Measurements from ENCODE around the gene ADGRA1. TPM values are rescaled to one million over a fixed set of nuclear protein-coding genes. Genes with fewer than 3 reads are reported as not detected.

The ADGRA1 gene
- total and polyA plus RNA-seq, 2 donors (not counting 1 experiment from before 2014, with no cell fraction given) = not detected

GRCh38 chr10:133129071-133129858 lies 41.5 kb downstream of the ADGRA1 start:
- Histone ChIP-seq H3K9me3 (ENCODE audit: control insufficient read depth, insufficient read depth, low read depth, low read length) (no peaks in the 10 kb centered on the region), H3K36me3 (ENCODE audit: control insufficient read depth, insufficient read depth, low read length) (no peaks in the 10 kb centered on the region), H4K20me1 (ENCODE audit: control insufficient read depth, extremely low read depth, insufficient read depth, low read length) (no peaks in the 10 kb centered on the region), H3K27ac (ENCODE audit: insufficient read depth, low read length) (no peak overlapping the region), H3K4me3 (replicated peaks in 1 of 4; ENCODE audit: control extremely low read depth in 1 of 4, insufficient read depth in 1 of 4, low read depth in 3 of 4, low read length in 4 of 4) (no peak overlapping the region), H3K79me2 (ENCODE audit: control insufficient read depth, insufficient read depth, low read length) (no peaks in the 10 kb centered on the region), H3K4me1 (ENCODE audit: control insufficient read depth, extremely low read depth, insufficient read depth, low read length) (no peaks in the 10 kb centered on the region), H2AFZ (ENCODE audit: low read length) (no peak overlapping the region), H3K4me2 (ENCODE audit: extremely low read depth, insufficient read depth, low read length) (no peak overlapping the region), H3K9ac (ENCODE audit: insufficient read depth, low read length) (no peak overlapping the region), H3K27me3 (ENCODE audit: control insufficient read depth, insufficient read depth, low read length) (no peaks in the 10 kb centered on the region)
- TF ChIP-seq CTCF (conservative IDR thresholded peaks at IDR 0.05 in 1 of 2, IDR thresholded peaks at IDR 0.05 in 1 of 2; ENCODE audit: low read depth in 1 of 2, low read length in 2 of 2) = no peak
- TF ChIP-seq EZH2 (IDR thresholded peaks at IDR 0.05; ENCODE audit: low read length, missing control alignments) = no peak
- no peak for DNase-seq (ENCODE audit: low read depth in 2 of 2)

GRCh38 chr10:133129859-133130495 lies 42.3 kb downstream of the ADGRA1 start:
- Histone ChIP-seq H3K27me3 (ENCODE audit: control insufficient read depth, insufficient read depth, low read length) (no peaks in the 10 kb centered on the region), H3K9ac (ENCODE audit: insufficient read depth, low read length) (no peak overlapping the region), H3K27ac (ENCODE audit: insufficient read depth, low read length) (no peak overlapping the region), H4K20me1 (ENCODE audit: control insufficient read depth, extremely low read depth, insufficient read depth, low read length) (no peaks in the 10 kb centered on the region), H3K4me3 (replicated peaks in 1 of 4; ENCODE audit: control extremely low read depth in 1 of 4, insufficient read depth in 1 of 4, low read depth in 3 of 4, low read length in 4 of 4) (no peak overlapping the region), H3K4me2 (ENCODE audit: extremely low read depth, insufficient read depth, low read length) (no peak overlapping the region), H3K36me3 (ENCODE audit: control insufficient read depth, insufficient read depth, low read length) (no peaks in the 10 kb centered on the region), H3K9me3 (ENCODE audit: control insufficient read depth, insufficient read depth, low read depth, low read length) (no peaks in the 10 kb centered on the region), H3K4me1 (ENCODE audit: control insufficient read depth, extremely low read depth, insufficient read depth, low read length) (no peaks in the 10 kb centered on the region), H3K79me2 (ENCODE audit: control insufficient read depth, insufficient read depth, low read length) (no peaks in the 10 kb centered on the region), H2AFZ (ENCODE audit: low read length) (no peak overlapping the region)
- DNase-seq (ENCODE audit: low read depth in 2 of 2) = no peak
- TF ChIP-seq EZH2 (IDR thresholded peaks at IDR 0.05; ENCODE audit: low read length, missing control alignments) (no peak), CTCF (conservative IDR thresholded peaks at IDR 0.05 in 1 of 2, IDR thresholded peaks at IDR 0.05 in 1 of 2; ENCODE audit: low read depth in 1 of 2, low read length in 2 of 2) (no peak)

GRCh38 chr10:133130602-133131001 lies 42.9 kb downstream of the ADGRA1 start:
- no peaks in the 10 kb centered on the region for H3K9me3 ChIP-seq (ENCODE audit: control insufficient read depth, insufficient read depth, low read depth, low read length)
- TF ChIP-seq EZH2 (IDR thresholded peaks at IDR 0.05; ENCODE audit: low read length, missing control alignments) (no peak), CTCF (conservative IDR thresholded peaks at IDR 0.05 in 1 of 2, IDR thresholded peaks at IDR 0.05 in 1 of 2; ENCODE audit: low read depth in 1 of 2, low read length in 2 of 2) (no peak)
- H3K27me3 ChIP-seq (ENCODE audit: control insufficient read depth, insufficient read depth, low read length) = no peaks in the 10 kb centered on the region

More at GRCh38 chr10:133130602-133131001, 42.9 kb downstream of the ADGRA1 start:
- Histone ChIP-seq H2AFZ (ENCODE audit: low read length) (no peak overlapping the region), H3K4me2 (ENCODE audit: extremely low read depth, insufficient read depth, low read length) (no peak overlapping the region), H3K36me3 (ENCODE audit: control insufficient read depth, insufficient read depth, low read length) (no peaks in the 10 kb centered on the region), H3K79me2 (ENCODE audit: control insufficient read depth, insufficient read depth, low read length) (no peaks in the 10 kb centered on the region), H3K4me3 (replicated peaks in 1 of 4; ENCODE audit: control extremely low read depth in 1 of 4, insufficient read depth in 1 of 4, low read depth in 3 of 4, low read length in 4 of 4) (no peak overlapping the region), H3K4me1 (ENCODE audit: control insufficient read depth, extremely low read depth, insufficient read depth, low read length) (no peaks in the 10 kb centered on the region), H3K9ac (ENCODE audit: insufficient read depth, low read length) (no peak overlapping the region), H4K20me1 (ENCODE audit: control insufficient read depth, extremely low read depth, insufficient read depth, low read length) (no peaks in the 10 kb centered on the region), H3K27ac (ENCODE audit: insufficient read depth, low read length) (no peak overlapping the region)
- DNase-seq (ENCODE audit: low read depth in 2 of 2) = no peak
